GM18505 (cell line): Measurements from ENCODE around the gene PABPN1L.

Experiments
- ATAC-seq: cut with Tn5 transposase; IDR thresholded peaks from one replicate; pipeline ENCODE4 v1.9.1; 2021; ENCODE audit not compliant: unreplicated experiment
- POLR2A ChIP-seq: IDR thresholded peaks from 4 replicates; pipeline ENCODE4 v1.6.1; 2011; ENCODE audit warnings: borderline replicate concordance; ENCODE audit not compliant: insufficient read depth, insufficient read length; ENCODE audit errors: extremely low read depth

Gene PABPN1L

DNA sequence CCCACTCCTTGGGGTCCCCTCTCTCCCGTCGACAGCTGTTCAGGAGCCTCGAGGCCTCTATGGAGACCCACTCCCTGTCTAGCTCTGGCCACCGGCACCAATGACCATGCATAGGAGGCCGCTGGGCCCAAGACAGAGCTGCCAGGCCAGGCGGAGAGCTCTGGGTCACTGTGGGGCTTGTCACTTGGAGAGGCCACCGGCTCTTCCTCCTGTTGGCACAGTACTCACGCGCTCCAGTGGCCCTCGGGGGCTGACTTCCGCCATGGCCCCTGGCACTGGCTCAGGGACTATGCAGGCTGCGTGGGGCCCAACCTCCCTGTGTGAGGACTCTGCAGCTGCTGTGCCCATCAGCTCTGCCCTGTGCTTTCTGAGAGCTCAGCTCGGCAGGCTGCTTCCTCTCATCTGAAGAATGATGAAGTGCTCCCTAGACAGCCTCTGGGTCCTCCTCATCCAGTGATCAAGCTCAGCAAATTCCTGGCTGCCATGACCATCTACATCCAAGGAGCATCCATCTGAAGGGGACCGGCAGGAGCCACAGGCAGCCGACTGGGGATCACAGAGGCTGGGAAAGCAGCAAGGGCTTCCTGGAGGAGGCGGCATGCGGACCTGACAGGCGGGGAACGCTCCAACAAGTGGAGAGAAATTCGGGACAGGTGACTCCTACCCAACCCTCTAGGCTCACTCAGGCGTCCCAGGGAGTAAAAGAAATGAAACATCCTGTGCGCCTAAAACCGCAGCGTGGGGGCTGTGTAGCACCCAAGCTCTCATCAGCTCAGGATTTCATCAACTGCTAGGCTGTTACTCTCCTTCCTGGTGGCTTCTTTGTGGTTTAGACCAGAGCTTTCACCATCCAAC lies 26.5 kb downstream of the PABPN1L start:
- ATAC-seq, result no peak
- TF ChIP-seq POLR2A, result no peak

DNA sequence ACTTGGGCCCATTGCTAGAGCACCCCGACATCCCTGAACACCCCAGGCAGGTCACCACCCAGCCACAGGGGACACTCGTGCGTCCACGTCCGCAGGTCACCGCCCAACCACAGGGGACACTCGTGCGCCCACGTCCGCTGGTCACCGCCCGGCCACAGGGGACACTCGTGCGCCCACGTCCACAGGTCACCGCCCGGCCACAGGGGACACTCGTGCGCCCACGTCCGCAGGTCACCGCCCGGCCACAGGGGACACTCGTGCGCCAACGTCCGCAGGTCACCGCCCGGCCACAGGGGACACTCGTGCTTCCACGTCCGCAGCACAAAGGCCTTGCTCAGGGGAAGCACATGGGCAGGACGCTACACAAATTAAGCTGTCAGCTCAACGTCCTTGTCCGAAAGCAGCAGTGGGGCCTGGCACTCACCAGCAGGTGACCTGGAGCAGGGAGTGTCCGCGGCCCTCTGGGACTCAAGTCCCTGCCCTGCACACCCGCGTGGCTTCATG lies 27.4 kb downstream of the PABPN1L start:
- TF ChIP-seq POLR2A, result no peak
- no peak for ATAC-seq

GRCh38 chr16:88838566-88838965 lies 27.9 kb downstream of the PABPN1L start:
- no peak for TF ChIP-seq POLR2A
- ATAC-seq, result no peak

GRCh38 chr16:88837806-88838205 lies 28.7 kb downstream of the PABPN1L start:
- no peak for TF ChIP-seq POLR2A
- ATAC-seq, result no peak

- no peak for ATAC-seq
- TF ChIP-seq POLR2A, result no peak
These were observed 29.7 kb downstream of the PABPN1L start for GRCh38 chr16:88836791-88837190.

DNA sequence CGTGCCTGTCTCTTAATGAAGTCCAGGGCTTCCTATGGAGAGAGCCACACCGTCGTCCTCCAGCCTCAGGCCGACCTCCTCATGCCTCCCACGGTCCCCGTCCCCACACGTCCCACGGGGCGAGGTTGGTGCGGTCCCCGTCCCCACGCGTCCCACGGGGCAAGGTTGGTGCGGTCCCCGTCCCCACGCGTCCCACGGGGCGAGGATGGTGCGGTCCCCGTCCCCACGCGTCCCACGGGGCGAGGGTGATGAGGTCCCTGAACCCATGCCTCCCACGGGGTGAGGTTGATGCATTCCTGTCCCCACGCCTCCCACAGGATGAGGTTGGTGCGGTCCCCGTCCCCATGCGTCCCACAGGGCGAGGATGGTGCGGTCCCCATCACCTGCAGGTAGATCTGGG lies 30.6 kb downstream of the PABPN1L start:
- no peak for TF ChIP-seq POLR2A
- ATAC-seq, result no peak

GRCh38 chr16:88835383-88835782 lies 31.1 kb downstream of the PABPN1L start:
- ATAC-seq, result no peak
- no peak for TF ChIP-seq POLR2A

- no peak for TF ChIP-seq POLR2A
- no peak for ATAC-seq
These were observed 31.8 kb downstream of the PABPN1L start for GRCh38 chr16:88834670-88835069.

GRCh38 chr16:88833086-88833485 lies 33.4 kb downstream of the PABPN1L start:
- TF ChIP-seq POLR2A, result no peak
- no peak for ATAC-seq

- TF ChIP-seq POLR2A, result no peak
- ATAC-seq, result no peak
These were observed 34.6 kb downstream of the PABPN1L start for GRCh38 chr16:88831838-88832237.

GRCh38 chr16:88830783-88831182 lies 35.7 kb downstream of the PABPN1L start:
- no peak for ATAC-seq
- TF ChIP-seq POLR2A, result no peak

DNA sequence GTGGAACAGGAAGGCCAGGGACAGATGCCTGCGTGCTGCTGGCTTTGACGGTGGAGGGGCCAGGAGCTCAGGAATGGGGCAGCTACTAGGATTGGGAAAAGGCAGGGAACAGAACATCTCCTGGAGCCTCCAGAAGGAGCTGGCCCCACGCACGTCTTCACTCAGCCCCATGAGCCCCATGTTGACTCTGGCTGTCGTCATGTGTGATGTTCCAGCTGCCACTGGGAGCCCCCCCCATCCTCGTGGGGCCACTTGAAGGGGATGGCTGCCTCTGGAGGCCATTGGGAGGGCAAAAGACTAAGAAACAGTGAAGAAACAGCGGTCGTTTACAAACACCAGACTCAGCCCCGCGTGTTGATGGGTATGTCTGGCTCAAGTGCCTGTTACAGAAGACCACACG lies 36.2 kb downstream of the PABPN1L start:
- no peak for TF ChIP-seq POLR2A
- ATAC-seq, result no peak

- no peak for TF ChIP-seq POLR2A
- ATAC-seq, result no peak
These were observed 37.7 kb downstream of the PABPN1L start for GRCh38 chr16:88828711-88829110.

DNA sequence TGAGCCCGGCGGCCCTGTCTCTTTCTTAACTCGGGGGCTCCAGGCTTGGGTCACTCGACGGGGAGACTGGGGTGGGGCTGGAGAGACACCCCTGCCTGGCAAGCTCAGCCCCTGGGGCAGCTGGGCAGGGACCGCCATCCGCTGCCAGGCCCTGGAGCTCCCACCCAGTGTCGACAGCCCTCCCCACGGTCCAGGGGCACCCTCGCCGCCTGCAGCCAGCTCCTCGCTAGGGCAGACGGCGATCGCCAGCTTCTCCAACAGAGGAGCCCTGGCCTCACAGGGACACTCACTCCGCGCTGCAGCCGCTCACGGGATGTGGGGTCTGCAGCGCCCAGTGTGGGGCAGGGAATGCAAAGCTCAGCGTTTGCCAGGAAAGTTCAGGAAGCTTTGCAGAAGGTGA lies 38.7 kb downstream of the PABPN1L start:
- no peak for ATAC-seq

DNA sequence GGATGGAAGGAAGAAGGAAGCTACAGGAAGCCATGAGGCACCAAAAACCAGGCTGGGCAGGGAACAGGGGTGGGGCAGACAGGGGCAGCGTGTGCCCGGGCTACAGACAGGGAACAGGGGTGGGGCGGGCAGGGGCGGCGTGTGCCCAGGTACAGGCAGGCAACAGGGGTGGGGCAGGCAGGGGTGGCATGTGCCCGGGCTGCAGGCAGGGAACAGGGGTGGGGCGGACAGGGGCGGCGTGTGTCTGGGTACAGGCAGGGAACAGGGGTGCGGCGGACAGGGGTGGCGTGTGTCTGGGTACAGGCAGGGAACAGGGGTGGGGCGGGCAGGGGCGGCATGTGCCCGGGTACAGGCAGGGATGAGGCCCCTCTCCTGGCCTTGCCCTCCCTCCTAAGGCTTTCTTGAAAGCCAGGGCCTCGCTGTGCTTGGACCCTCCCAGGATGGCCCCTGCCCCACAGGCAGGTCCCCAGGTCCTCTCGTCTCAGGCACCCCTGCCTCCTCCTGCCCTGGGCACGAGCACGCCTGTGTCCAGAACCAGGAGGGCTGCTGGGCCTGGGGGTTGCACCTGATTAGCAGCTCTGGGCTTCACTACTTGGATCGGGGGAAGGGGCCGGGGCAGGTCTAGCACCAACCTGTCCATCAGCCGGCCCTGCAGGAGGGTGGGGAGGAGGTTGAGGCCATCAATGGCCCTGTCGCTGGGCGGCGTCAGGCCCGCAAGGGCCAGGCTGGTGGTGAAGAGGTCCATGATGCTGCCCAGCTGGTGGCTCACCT lies 40.2 kb downstream of the PABPN1L start:
- TF ChIP-seq POLR2A, result no peak
- no peak for ATAC-seq

More for the DNA sequence above, 38.7 kb downstream of the PABPN1L start:
- TF ChIP-seq POLR2A, result no peak

DNA sequence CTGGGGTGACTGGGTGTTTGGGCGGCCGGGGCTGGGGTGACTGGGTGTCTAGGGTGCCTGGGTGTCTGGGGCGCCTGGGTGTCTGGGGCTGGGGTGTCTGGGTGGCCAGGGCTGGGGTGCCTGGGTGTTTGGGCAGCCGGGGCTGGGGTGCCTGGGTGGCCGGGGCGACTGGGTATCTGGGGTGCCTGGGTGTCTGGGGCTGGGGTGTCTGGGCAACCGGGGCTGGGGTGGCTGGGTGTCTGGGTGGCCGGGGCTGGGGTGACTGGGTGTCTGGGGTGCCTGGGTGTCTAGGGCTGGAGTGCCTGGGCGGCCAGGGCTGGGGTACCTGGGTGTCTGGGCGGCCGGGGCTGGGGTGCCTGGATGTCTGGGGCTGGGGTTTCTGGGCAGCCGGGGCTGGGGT lies 41.3 kb downstream of the PABPN1L start:
- TF ChIP-seq POLR2A, result no peak
- ATAC-seq, result no peak
